ENCODE measurements around the gene ARHGEF7.

DNA sequence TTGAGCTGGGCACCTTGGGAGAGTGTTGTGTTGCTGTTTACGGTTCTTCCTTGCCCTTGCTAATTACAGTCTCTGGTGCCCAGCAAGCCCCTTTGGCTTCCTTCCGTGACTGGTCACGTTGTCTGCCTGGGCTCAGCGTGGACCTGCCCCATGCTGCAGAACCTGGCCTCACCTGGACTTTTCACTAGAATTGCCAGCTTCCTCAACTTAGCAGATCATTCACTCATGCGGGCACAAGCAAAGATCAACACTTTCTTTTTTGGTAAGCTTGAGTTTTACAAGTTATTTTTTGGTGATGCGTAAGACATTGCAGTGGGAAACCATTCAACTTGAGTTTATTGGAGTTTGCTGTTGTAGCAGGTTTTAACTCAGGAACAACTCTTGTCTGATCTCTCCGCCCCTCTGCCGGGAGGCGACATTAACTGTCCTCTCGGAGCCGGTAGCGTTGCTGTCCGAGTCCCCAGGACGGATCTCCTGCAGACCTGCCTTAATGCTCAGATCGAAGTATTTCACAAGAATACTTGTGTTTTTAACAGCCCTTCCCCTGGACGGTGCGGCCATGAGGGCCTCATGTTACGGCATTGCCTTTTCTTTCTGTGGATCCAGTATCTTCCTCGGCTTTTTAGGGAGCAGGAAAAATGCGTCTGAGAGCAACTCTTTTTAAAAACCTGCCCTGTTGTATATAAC is 189.6 kb downstream of the ARHGEF7 start:
- TF ChIP-seq, protein P1, sequence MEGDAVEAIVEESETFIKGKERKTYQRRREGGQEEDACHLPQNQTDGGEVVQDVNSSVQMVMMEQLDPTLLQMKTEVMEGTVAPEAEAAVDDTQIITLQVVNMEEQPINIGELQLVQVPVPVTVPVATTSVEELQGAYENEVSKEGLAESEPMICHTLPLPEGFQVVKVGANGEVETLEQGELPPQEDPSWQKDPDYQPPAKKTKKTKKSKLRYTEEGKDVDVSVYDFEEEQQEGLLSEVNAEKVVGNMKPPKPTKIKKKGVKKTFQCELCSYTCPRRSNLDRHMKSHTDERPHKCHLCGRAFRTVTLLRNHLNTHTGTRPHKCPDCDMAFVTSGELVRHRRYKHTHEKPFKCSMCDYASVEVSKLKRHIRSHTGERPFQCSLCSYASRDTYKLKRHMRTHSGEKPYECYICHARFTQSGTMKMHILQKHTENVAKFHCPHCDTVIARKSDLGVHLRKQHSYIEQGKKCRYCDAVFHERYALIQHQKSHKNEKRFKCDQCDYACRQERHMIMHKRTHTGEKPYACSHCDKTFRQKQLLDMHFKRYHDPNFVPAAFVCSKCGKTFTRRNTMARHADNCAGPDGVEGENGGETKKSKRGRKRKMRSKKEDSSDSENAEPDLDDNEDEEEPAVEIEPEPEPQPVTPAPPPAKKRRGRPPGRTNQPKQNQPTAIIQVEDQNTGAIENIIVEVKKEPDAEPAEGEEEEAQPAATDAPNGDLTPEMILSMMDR (IDR thresholded peaks at IDR 0.05), result no peak
- TF ChIP-seq NFYB (CRISPR knock-in tag; conservative IDR thresholded peaks at IDR 0.05; ENCODE audit: low read depth) (no peak), CREB1 (CRISPR knock-in tag; IDR thresholded peaks at IDR 0.05) (no peak), GABPB1 (CRISPR knock-in tag; IDR thresholded peaks at IDR 0.05) (no peak), ATF1 (CRISPR knock-in tag; IDR thresholded peaks at IDR 0.05) (no peak), CREM (CRISPR knock-in tag; IDR thresholded peaks at IDR 0.05) (no peak), ETV6 (CRISPR knock-in tag; IDR thresholded peaks at IDR 0.05) (no peak), JUN (CRISPR knock-in tag; IDR thresholded peaks at IDR 0.05) (no peak), NFE2L1 (CRISPR knock-in tag; IDR thresholded peaks at IDR 0.05) (no peak), MYBL2 (CRISPR knock-in tag; IDR thresholded peaks at IDR 0.05) (no peak), TCF7 (CRISPR knock-in tag; IDR thresholded peaks at IDR 0.05; ENCODE audit: low read depth) (no peak)
- TF ChIP-seq, protein P2, sequence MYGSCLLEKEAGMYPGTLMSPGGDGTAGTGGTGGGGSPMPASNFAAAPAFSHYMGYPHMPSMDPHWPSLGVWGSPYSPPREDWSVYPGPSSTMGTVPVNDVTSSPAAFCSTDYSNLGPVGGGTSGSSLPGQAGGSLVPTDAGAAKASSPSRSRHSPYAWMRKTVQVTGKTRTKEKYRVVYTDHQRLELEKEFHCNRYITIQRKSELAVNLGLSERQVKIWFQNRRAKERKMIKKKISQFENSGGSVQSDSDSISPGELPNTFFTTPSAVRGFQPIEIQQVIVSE (CRISPR knock-in tag; IDR thresholded peaks at IDR 0.05; ENCODE audit: borderline replicate concordance), result no peak
- TF ChIP-seq, protein P3, sequence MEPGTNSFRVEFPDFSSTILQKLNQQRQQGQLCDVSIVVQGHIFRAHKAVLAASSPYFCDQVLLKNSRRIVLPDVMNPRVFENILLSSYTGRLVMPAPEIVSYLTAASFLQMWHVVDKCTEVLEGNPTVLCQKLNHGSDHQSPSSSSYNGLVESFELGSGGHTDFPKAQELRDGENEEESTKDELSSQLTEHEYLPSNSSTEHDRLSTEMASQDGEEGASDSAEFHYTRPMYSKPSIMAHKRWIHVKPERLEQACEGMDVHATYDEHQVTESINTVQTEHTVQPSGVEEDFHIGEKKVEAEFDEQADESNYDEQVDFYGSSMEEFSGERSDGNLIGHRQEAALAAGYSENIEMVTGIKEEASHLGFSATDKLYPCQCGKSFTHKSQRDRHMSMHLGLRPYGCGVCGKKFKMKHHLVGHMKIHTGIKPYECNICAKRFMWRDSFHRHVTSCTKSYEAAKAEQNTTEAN (CRISPR knock-in tag; IDR thresholded peaks at IDR 0.05), result no peak
